ENCODE results near the gene IL3RA.
"Not testable (repeated sequence)": the region's sequence is repeated elsewhere in the genome, so short reads cannot be mapped to it uniquely, and the experiment has no call there.

IL3RA gene

DNA sequence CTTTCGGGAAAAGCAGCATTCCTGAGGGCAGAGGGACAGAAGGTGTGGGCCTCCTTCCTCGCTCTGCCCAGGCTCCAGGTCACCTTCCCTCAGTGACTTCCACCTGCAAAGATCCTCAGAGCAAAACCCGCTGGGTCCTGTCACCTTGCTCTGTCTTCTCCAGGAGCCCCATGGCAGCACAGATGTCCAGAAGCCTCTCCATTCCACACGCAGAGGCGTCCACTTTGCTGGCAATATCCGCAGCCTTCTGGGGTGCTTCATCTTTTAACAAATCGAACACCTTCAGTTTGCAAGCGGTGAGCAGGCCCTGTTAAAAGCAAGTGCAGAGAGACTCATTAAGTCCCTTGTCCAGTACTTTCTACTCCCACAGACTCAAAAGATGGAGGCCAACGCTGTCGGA is 88.8 kb downstream of the IL3RA start:
- in situ Hi-C loops (cut with HindIII; ENCODE audit: low sequenced_read_pairs), result no loop called here
- TF ChIP-seq, protein P1, sequence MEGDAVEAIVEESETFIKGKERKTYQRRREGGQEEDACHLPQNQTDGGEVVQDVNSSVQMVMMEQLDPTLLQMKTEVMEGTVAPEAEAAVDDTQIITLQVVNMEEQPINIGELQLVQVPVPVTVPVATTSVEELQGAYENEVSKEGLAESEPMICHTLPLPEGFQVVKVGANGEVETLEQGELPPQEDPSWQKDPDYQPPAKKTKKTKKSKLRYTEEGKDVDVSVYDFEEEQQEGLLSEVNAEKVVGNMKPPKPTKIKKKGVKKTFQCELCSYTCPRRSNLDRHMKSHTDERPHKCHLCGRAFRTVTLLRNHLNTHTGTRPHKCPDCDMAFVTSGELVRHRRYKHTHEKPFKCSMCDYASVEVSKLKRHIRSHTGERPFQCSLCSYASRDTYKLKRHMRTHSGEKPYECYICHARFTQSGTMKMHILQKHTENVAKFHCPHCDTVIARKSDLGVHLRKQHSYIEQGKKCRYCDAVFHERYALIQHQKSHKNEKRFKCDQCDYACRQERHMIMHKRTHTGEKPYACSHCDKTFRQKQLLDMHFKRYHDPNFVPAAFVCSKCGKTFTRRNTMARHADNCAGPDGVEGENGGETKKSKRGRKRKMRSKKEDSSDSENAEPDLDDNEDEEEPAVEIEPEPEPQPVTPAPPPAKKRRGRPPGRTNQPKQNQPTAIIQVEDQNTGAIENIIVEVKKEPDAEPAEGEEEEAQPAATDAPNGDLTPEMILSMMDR (IDR thresholded peaks at IDR 0.05; ENCODE audit: low read depth, low read length, missing control alignments), result no peak
- H3K4me3 ChIP-seq (ENCODE audit: low read depth, low read length), result no peak overlapping the region

GRCh38 chrX:1426321-1426720 is 89.7 kb downstream of the IL3RA start:
- H3K4me3 ChIP-seq (ENCODE audit: low read depth, low read length); DNase-seq (ENCODE audit: low read depth); in situ Hi-C loops (cut with HindIII; ENCODE audit: low sequenced_read_pairs): not testable (repeated sequence)

More for the DNA sequence above, 88.8 kb downstream of the IL3RA start:
- no peak for DNase-seq (ENCODE audit: low read depth)

DNA sequence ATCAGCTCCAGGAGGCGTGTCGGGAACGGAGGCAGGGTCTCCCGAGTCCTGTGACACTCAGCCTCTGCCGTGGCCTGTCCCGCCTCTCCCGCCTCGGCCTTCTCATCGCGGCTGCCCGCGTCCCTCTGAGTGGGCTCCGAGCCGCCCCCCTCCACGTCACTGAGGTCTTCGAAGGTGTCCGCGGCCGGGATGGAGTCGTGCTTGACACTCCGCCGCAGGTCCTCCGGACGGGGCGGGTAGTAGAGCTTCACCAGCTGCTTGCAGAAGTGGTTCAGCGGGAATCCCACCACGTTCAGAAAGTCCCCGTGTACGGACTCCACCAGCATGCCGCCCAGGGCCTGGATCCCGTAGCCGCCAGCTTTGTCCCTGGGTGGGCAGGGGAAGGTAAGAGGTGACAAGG is 91.2 kb downstream of the IL3RA start:
- DNase-seq (ENCODE audit: low read depth), result no peak
- in situ Hi-C loops (cut with HindIII; ENCODE audit: low sequenced_read_pairs), result no loop called here
- TF ChIP-seq, protein P1 (IDR thresholded peaks at IDR 0.05; ENCODE audit: low read depth, low read length, missing control alignments), result no peak
- no peak overlapping the region for H3K4me3 ChIP-seq (ENCODE audit: low read depth, low read length)

DNA sequence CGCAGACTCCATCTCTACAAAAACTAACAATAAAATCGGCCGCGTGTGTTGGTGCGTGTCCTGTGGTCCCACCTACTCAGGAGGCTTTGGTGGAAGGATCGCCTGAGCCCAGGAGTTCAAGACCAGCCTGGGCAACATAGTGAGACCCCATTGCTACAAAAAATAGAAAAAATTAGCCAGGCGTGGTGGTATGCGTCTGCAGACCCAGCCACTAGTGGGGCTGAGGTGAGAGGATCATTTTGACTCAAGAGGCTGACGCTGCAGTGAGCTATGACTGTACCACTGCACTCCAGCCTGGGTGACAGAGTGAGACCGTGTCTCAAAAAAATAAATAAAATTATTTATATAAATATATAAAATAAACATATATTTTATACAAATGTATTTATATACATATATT is 93.9 kb downstream of the IL3RA start:
- DNase-seq (ENCODE audit: low read depth), result no peak
- in situ Hi-C loops (cut with HindIII; ENCODE audit: low sequenced_read_pairs), result no loop called here
- H3K4me3 ChIP-seq (ENCODE audit: low read depth, low read length), result no peak overlapping the region
- TF ChIP-seq, protein P1 (IDR thresholded peaks at IDR 0.05; ENCODE audit: low read depth, low read length, missing control alignments), result no peak
